HEK293T (cell line): ENCODE data around the gene RAC3.

Source experiments
- CTCF ChIA-PET: fragments of 350-600 bp; formaldehyde crosslinking; extraction: SDS; loops from one replicate; lab custom pipeline; 2021; ENCODE audit warnings: antibody characterized with exemption, inconsistent platforms; lab: Yijun Ruan, JAX
- POLR2A ChIA-PET: fragments of 350-600 bp; formaldehyde crosslinking; extraction: SDS; loops from one replicate; lab custom pipeline; 2020; ENCODE audit warnings: antibody characterized with exemption, inconsistent platforms; lab: Yijun Ruan, JAX
- DNase-seq: peaks from one replicate; pipeline ENCODE4 v3.0.0; 2012; ENCODE audit warnings: mixed read lengths; ENCODE audit errors: extremely low spot score
- ARNT ChIP-seq: fragments of 450-650 bp; IDR thresholded peaks from 2 replicates; pipeline ENCODE4 v1.6.1; 2017; ENCODE audit warnings: mild to moderate bottlenecking
- BHLHE40 ChIP-seq: fragments of 450-650 bp; IDR thresholded peaks from 2 replicates; pipeline ENCODE4 v1.6.1; 2016; ENCODE audit warnings: mild to moderate bottlenecking, moderate library complexity, borderline replicate concordance
- CTBP1 ChIP-seq: fragments of 450-650 bp; IDR thresholded peaks from 2 replicates; pipeline ENCODE4 v1.6.1; 2016; ENCODE audit warnings: borderline replicate concordance
- ELF4 ChIP-seq: fragments of 450-650 bp; IDR thresholded peaks from 2 replicates; pipeline ENCODE4 v1.6.1; 2017; ENCODE audit warnings: antibody characterized with exemption
- FOXA1 ChIP-seq: fragments of 450-650 bp; IDR thresholded peaks from 2 replicates; pipeline ENCODE4 v1.6.1; 2016; ENCODE audit warnings: mild to moderate bottlenecking
- FOXK2 ChIP-seq: fragments of 450-650 bp; IDR thresholded peaks from 2 replicates; pipeline ENCODE4 v1.6.1; 2016; ENCODE audit warnings: mild to moderate bottlenecking
- FOXM1 ChIP-seq: fragments of 450-650 bp; IDR thresholded peaks from 2 replicates; pipeline ENCODE4 v1.6.1; 2017; ENCODE audit warnings: mild to moderate bottlenecking, borderline replicate concordance
- HDGF ChIP-seq: fragments of 450-650 bp; IDR thresholded peaks from 2 replicates; pipeline ENCODE4 v1.6.1; 2017; ENCODE audit warnings: antibody characterized with exemption, borderline replicate concordance
- L3MBTL2 ChIP-seq: fragments of 450-650 bp; conservative IDR thresholded peaks from 2 replicates; pipeline ENCODE4 v1.6.1; 2016; ENCODE audit warnings: mild to moderate bottlenecking
- LEF1 ChIP-seq: fragments of 450-650 bp; IDR thresholded peaks from 2 replicates; pipeline ENCODE4 v1.6.1; 2017; ENCODE audit warnings: mild to moderate bottlenecking, borderline replicate concordance
- NFRKB ChIP-seq: fragments of 450-650 bp; IDR thresholded peaks from 2 replicates; pipeline ENCODE4 v1.6.1; 2016; ENCODE audit warnings: mild to moderate bottlenecking, moderate library complexity
- PKNOX1 ChIP-seq: fragments of 450-650 bp; IDR thresholded peaks from 2 replicates; pipeline ENCODE4 v1.6.1; 2016
- SP1 ChIP-seq: fragments of 450-650 bp; IDR thresholded peaks from 2 replicates; pipeline ENCODE4 v1.6.1; 2017
- SUZ12 ChIP-seq: fragments of 450-650 bp; IDR thresholded peaks from 2 replicates; pipeline ENCODE4 v1.6.1; 2016; ENCODE audit warnings: mild to moderate bottlenecking
- TARDBP ChIP-seq: fragments of 450-650 bp; IDR thresholded peaks from 2 replicates; pipeline ENCODE4 v1.6.1; 2016
- ZNF384 ChIP-seq: fragments of 450-650 bp; IDR thresholded peaks from 2 replicates; pipeline ENCODE4 v1.6.1; 2016

Gene RAC3

DNA sequence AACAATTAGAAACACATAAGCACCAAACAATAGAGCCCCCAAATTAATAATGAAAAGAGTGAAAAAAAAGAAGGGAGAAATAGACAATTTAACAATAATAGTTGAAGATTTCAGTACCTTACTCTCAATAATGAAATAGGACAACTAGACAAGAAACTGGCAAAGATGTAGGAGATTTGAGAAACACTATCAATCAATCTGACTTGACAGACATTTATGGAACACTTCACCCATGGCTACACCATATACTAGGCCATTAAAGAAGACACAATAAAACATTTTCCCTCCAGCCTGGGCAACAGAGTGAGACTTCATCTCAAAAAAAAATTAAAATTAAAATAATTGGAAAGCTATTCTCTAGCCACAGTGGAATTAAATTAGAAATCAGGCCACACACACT is 39.1 kb downstream of the RAC3 start:
- ChIA-PET CTCF (no interaction called here), POLR2A (interaction anchor here (1.8 kb wide), 2 partner anchors 14 to 28 kb away, joined by 3 to 4 read pairs; no protein-coding TSS in a partner anchor)
- DNase-seq, result no peak
- peak; percentile 90 for TF ChIP-seq PKNOX1
- TF ChIP-seq HDGF, result no peak

DNA sequence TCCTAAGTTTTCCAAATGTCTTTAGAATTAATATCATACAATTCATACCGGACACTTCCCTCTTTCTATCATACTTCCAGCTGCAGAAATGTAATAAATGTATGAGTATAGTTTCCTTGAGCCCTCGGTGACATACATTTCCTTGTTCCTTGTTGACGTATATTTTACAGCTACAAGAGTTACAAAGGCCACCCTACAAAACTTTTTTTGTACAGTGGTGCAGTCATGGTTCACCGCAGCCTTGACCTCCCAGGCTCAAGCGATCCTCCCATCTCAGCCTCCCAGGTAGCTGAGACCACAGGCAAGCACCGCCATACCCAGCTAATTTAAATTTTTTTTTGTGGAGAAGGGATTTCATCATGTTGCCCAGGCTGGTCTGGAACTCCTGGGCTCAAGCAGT is 41.3 kb downstream of the RAC3 start:
- no peak for DNase-seq
- ChIA-PET CTCF (no interaction called here), POLR2A (interaction anchor here (1.0 kb wide), 1 partner anchor 26 kb away, joined by 4 read pairs; the partner anchor contains the start of gene FASN)
- TF ChIP-seq LEF1 (no peak), SUZ12 (no peak), FOXA1 (no peak), HDGF (no peak), FOXK2 (no peak), L3MBTL2 (no peak), ARNT (no peak), ELF4 (no peak), ZNF384 (no peak), SP1 (no peak), BHLHE40 (no peak), NFRKB (no peak), PKNOX1 (no peak), TARDBP (no peak), CTBP1 (no peak), FOXM1 (no peak)

DNA sequence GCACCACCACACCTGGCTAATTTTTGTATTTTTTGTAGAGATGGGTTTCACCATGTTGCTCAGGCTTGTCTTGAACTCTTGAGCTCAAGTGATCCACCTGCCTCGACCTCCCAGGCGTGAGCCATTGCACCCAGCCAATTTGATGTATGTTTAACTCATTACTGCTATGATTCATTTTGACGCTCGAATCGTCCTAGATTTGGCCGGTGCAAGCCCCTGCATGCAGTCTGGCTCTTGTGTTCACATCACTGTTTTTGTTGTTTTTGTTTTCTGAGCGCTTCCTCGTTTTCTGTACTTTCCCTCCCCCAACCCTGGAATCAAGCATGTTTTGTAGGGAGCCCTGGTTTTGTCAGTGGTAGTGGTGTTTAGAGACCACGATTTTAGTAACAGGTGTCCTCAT is 42.0 kb downstream of the RAC3 start:
- no peak for TF ChIP-seq CTBP1
- no peak for TF ChIP-seq NFRKB
- no peak for TF ChIP-seq HDGF
- TF ChIP-seq ARNT, result no peak
- TF ChIP-seq ZNF384, result no peak
- TF ChIP-seq LEF1, result no peak
- TF ChIP-seq SP1, result no peak
- TF ChIP-seq FOXA1, result no peak
- no peak for TF ChIP-seq BHLHE40
- TF ChIP-seq FOXK2, result no peak
- no peak for TF ChIP-seq FOXM1
- DNase-seq, result no peak
- CTCF ChIA-PET, result no interaction called here
- POLR2A ChIA-PET, result interaction anchor here (1.0 kb wide), 1 partner anchor 25 kb away, joined by 4 read pairs; the partner anchor contains the start of gene FASN

DNA sequence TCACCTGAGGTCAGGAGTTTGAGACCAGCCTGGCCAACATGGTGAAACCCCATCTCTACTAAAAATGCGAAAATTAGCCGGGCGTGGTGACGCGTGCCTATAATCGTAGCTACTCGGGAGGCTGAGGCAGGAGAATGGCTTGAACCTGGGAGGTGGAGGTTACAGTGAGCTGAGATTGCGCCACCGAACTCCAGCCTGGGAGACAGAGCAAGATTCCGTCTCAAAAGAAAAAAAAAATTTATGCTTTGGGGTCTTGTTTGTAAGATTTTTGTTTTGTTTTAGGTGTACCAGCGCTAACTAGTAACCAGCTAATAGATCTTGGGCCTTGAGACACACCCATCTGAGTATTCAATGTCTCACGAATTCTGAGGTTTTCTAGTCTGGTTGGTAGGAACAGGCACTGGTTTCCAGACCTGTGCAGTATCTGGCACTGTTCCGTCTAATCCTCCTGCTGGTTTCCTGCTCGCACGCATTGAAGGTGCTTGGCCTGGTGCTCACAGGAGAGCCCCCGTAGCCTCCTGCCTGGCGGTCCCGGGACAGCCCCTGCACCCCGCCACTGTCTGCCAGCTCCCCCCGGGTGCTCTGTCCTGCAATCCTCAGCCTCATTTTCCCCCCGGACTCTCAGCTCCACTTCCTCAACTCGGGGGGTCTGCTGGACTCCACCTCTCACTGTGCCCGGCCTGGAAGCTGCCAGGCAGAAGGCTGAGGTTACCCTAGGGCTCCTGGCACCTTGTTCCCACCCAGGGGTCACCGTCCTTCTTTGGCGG is 44.7 kb downstream of the RAC3 start:
- POLR2A ChIA-PET, result interaction anchor here (1.2 to 1.9 kb wide), 4 partner anchors 10 to 22 kb away, joined by 3 to 9 read pairs (median 6); partner anchors contain the start of genes DUS1L and FASN
- DNase-seq, result no peak
- CTCF ChIA-PET, result interaction anchor here (1.5 kb wide), 1 partner anchor 46 kb away, joined by 4 read pairs; no protein-coding TSS in a partner anchor
- no peak for TF ChIP-seq NFRKB
- no peak for TF ChIP-seq ZNF384
- no peak for TF ChIP-seq TARDBP
- TF ChIP-seq ELF4, result no peak
- no peak for TF ChIP-seq LEF1
- TF ChIP-seq FOXA1, result no peak
- TF ChIP-seq L3MBTL2, result no peak
- no peak for TF ChIP-seq BHLHE40
- no peak for TF ChIP-seq ARNT
- no peak for TF ChIP-seq SP1
- TF ChIP-seq CTBP1, result no peak
- no peak for TF ChIP-seq FOXK2

- TF ChIP-seq L3MBTL2 (no peak), NFRKB (no peak), FOXM1 (no peak), PKNOX1 (no peak), SP1 (no peak), BHLHE40 (no peak), TARDBP (no peak), ARNT (no peak), FOXA1 (no peak), LEF1 (no peak), CTBP1 (no peak), ELF4 (no peak), SUZ12 (no peak), FOXK2 (no peak), ZNF384 (no peak), HDGF (no peak)
- ChIA-PET POLR2A (interaction anchor here (0.9 to 1.9 kb wide), 5 partner anchors 10 to 21 kb away, joined by 3 to 9 read pairs (median 3); partner anchors contain the start of genes DUS1L and FASN), CTCF (interaction anchor here (1.5 kb wide), 1 partner anchor 46 kb away, joined by 4 read pairs; no protein-coding TSS in a partner anchor)
- no peak for DNase-seq
Observed at GRCh38 chr17:82076785-82077591, 45.5 kb downstream of the RAC3 start.
